ENCODE measurements around the gene XPR1.

DNA sequence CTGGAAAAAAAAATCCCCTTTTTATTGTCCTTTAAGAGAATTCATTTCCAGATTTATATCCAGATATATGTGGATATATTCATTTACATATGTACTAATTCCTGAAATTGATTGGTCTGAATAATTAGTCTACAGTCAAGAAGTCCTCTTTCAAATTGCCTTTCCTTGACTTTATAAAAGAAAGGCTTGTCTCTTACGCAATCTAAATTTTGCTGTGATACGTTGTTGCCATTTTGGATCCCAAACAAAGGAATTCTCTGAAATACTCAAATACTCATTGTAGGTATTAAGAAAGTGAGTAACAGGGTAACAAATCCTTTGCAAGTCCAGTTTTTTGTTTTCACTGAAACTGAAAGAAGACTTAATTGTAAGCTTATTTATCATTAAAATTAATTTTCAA, 144.0 kb downstream of the XPR1 start:
- TF ChIP-seq RAD21 (IDR thresholded peaks at IDR 0.05; ENCODE audit: low read depth) (no peak), CREB1 (IDR thresholded peaks at IDR 0.05; ENCODE audit: low read depth) (no peak), FOXM1 (IDR thresholded peaks at IDR 0.05; ENCODE audit: borderline replicate concordance, low read depth) (no peak), ZBTB7A (IDR thresholded peaks at IDR 0.05; ENCODE audit: low read depth) (no peak), CEBPB (IDR thresholded peaks at IDR 0.05) (peak; percentile 66; the same call in 1 of the 2 replicates), EP300 (IDR thresholded peaks at IDR 0.05; ENCODE audit: borderline replicate concordance) (no peak)
- TF ChIP-seq, protein P1, sequence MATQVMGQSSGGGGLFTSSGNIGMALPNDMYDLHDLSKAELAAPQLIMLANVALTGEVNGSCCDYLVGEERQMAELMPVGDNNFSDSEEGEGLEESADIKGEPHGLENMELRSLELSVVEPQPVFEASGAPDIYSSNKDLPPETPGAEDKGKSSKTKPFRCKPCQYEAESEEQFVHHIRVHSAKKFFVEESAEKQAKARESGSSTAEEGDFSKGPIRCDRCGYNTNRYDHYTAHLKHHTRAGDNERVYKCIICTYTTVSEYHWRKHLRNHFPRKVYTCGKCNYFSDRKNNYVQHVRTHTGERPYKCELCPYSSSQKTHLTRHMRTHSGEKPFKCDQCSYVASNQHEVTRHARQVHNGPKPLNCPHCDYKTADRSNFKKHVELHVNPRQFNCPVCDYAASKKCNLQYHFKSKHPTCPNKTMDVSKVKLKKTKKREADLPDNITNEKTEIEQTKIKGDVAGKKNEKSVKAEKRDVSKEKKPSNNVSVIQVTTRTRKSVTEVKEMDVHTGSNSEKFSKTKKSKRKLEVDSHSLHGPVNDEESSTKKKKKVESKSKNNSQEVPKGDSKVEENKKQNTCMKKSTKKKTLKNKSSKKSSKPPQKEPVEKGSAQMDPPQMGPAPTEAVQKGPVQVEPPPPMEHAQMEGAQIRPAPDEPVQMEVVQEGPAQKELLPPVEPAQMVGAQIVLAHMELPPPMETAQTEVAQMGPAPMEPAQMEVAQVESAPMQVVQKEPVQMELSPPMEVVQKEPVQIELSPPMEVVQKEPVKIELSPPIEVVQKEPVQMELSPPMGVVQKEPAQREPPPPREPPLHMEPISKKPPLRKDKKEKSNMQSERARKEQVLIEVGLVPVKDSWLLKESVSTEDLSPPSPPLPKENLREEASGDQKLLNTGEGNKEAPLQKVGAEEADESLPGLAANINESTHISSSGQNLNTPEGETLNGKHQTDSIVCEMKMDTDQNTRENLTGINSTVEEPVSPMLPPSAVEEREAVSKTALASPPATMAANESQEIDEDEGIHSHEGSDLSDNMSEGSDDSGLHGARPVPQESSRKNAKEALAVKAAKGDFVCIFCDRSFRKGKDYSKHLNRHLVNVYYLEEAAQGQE (IDR thresholded peaks at IDR 0.05; ENCODE audit: low read depth), result no peak
- TF ChIP-seq, protein P2, sequence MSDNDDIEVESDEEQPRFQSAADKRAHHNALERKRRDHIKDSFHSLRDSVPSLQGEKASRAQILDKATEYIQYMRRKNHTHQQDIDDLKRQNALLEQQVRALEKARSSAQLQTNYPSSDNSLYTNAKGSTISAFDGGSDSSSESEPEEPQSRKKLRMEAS (IDR thresholded peaks at IDR 0.05), result no peak

Measured in Ishikawa (cell line).